Ishikawa (cell line): Measurements from ENCODE around the gene GNB2.
A peak's percentile ranks its signal among the peaks of the same experiment; 100 is the strongest.

Source experiments
- CEBPB ChIP-seq: IDR thresholded peaks from 2 replicates; pipeline ENCODE4 v1.6.1; 2012
- CREB1 ChIP-seq: IDR thresholded peaks from 2 replicates; pipeline ENCODE4 v1.6.1; 2012; ENCODE audit warnings: low read depth
- EGR1 ChIP-seq: IDR thresholded peaks from 2 replicates; pipeline ENCODE4 v1.6.1; 2012
- EP300 ChIP-seq: IDR thresholded peaks from 2 replicates; pipeline ENCODE4 v1.6.1; 2012; ENCODE audit warnings: borderline replicate concordance
- FOXM1 ChIP-seq: IDR thresholded peaks from 2 replicates; pipeline ENCODE4 v1.6.1; 2012; ENCODE audit warnings: low read depth, borderline replicate concordance
- NFIC ChIP-seq: IDR thresholded peaks from 2 replicates; pipeline ENCODE4 v1.6.1; 2012
- RAD21 ChIP-seq: IDR thresholded peaks from 2 replicates; pipeline ENCODE4 v1.6.1; 2012; ENCODE audit warnings: low read depth
- REST ChIP-seq: IDR thresholded peaks from 2 replicates; pipeline ENCODE4 v1.6.1; 2012; ENCODE audit warnings: low read depth, mild to moderate bottlenecking
- TAF1 ChIP-seq: IDR thresholded peaks from 2 replicates; pipeline ENCODE4 v1.6.1; 2012; ENCODE audit warnings: low read depth, mild to moderate bottlenecking
- TCF12 ChIP-seq: IDR thresholded peaks from 2 replicates; pipeline ENCODE4 v1.6.1; 2012; ENCODE audit warnings: low read depth
- TEAD4 ChIP-seq: IDR thresholded peaks from 2 replicates; pipeline ENCODE4 v1.6.1; 2012
- YY1 ChIP-seq: IDR thresholded peaks from 2 replicates; pipeline ENCODE4 v1.6.1; 2012; ENCODE audit warnings: low read depth
- ZBTB7A ChIP-seq: IDR thresholded peaks from 2 replicates; pipeline ENCODE4 v1.6.1; 2012; ENCODE audit warnings: low read depth
- TF ChIP-seq, protein P1 (sequence below): IDR thresholded peaks from 2 replicates; pipeline ENCODE4 v1.6.1; 2012
- TF ChIP-seq, protein P2 (sequence below): IDR thresholded peaks from 2 replicates; pipeline ENCODE4 v1.6.1; 2012

The GNB2 gene

GRCh38 chr7:100649826-100650565 lies 23.5 kb upstream of the GNB2 start:
- TF ChIP-seq ZBTB7A (no peak), FOXM1 (no peak), CEBPB (no peak), EP300 (no peak), NFIC (no peak), REST (no peak), CREB1 (no peak), TCF12 (no peak), TEAD4 (no peak), EGR1 (no peak)
- TF ChIP-seq, protein P1, sequence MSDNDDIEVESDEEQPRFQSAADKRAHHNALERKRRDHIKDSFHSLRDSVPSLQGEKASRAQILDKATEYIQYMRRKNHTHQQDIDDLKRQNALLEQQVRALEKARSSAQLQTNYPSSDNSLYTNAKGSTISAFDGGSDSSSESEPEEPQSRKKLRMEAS: no peak
- TF ChIP-seq, protein P2, sequence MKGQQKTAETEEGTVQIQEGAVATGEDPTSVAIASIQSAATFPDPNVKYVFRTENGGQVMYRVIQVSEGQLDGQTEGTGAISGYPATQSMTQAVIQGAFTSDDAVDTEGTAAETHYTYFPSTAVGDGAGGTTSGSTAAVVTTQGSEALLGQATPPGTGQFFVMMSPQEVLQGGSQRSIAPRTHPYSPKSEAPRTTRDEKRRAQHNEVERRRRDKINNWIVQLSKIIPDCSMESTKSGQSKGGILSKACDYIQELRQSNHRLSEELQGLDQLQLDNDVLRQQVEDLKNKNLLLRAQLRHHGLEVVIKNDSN: no peak

DNA sequence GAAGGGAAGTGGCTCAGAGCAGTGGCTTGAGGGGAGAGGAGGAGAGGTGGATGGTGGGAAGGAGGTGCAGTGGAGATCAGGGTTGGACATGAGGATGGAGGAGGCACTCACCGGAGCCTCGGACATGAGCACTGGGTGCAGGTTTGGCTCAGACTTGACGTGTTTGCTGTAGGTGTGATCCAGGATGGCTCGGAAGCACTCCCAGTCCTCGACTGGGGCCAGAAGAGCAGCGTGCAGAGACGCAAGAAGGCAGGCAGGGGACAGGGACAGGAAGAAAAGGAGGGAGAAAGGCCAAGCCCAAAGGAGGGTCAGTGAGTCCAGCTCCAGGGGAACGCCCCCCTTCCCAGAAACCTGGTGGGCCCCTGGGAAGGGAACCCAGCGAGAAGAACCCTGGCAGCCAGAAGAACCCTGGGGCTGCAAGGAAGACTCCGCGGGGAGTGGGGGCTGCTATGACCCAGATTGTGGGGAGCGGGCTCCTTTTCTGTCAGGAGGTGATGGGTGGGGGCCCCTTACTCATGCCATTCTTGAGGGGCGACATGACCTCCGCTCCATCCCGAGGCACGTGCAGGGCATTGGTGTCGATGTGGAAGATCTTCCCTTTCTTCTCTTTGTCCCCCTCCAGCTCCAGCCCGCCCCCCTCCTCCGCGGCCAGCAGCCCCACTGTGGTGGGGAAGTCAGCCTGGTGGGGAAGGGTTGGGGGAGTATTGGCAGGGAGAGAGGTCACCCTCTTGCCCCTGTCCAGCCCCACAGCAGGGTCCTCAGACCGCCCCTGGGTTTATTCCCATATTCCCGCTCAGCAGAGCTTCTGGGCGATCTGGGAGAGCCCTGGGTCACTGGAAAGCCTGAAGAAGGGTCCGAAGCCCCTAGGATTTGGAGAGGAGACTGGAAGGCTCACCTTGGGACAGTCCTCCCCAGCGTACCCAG lies 18.4 kb upstream of the GNB2 start:
- TF ChIP-seq, protein P1: no peak
- TF ChIP-seq TCF12: no peak
- TF ChIP-seq CEBPB: no peak
- TF ChIP-seq EP300: no peak
- no peak for TF ChIP-seq TEAD4
- TF ChIP-seq FOXM1: no peak
- no peak for TF ChIP-seq RAD21
- no peak for TF ChIP-seq CREB1

GRCh38 chr7:100655908-100656674 lies 17.4 kb upstream of the GNB2 start, which contains the start of gene ACTL6B:
Gene ACTL6B, minus strand, starts transcription at chr7:100656448. Its CDS starts 94 bp downstream, at chr7:100656354.
- TF ChIP-seq TEAD4 (no peak), CEBPB (no peak), EP300 (no peak), YY1 (no peak), EGR1 (peak; percentile 93), TCF12 (no peak), FOXM1 (no peak), REST (peak; percentile 97), TAF1 (no peak), ZBTB7A (no peak), NFIC (no peak), CREB1 (no peak), RAD21 (no peak)
- TF ChIP-seq, protein P2: no peak
- TF ChIP-seq, protein P1: no peak

DNA sequence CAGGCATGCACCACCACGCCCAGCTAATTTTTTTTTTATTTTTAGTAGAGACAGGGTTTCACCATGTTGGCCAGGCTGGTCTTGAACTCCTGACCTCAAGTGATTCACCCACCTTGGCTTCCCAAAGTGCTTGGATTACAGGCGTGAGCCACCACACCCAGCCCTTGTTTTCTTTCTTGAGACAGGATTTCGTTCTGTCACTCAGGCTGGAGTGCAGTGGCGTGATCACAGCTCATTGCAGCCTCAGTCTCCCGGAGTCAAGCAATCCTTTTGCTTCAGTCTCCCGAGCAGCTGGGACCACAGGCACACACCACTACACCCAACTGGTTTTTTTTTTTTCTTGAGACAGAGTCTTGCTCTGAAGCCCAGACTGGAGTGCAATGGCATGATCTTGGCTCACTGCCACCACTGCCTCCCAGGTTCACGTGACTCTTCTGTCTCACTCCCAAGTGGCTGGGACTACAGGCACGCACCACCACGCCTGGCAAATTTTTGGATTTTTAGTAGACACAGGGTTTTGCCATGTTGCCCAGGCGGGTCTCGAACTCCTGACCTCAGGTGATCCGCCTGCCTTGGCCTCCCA lies 11.3 kb upstream of the GNB2 start:
- TF ChIP-seq, protein P2: peak; percentile 77
- TF ChIP-seq NFIC: 0 out of 2 replicates have a peak, but pooled peaks have one; percentile 20
